ENCODE data around the gene ZP3.
"Not testable (repeated sequence)": the region's sequence is repeated elsewhere in the genome, so short reads cannot be mapped to it uniquely, and the experiment has no call there.

Gene ZP3

DNA sequence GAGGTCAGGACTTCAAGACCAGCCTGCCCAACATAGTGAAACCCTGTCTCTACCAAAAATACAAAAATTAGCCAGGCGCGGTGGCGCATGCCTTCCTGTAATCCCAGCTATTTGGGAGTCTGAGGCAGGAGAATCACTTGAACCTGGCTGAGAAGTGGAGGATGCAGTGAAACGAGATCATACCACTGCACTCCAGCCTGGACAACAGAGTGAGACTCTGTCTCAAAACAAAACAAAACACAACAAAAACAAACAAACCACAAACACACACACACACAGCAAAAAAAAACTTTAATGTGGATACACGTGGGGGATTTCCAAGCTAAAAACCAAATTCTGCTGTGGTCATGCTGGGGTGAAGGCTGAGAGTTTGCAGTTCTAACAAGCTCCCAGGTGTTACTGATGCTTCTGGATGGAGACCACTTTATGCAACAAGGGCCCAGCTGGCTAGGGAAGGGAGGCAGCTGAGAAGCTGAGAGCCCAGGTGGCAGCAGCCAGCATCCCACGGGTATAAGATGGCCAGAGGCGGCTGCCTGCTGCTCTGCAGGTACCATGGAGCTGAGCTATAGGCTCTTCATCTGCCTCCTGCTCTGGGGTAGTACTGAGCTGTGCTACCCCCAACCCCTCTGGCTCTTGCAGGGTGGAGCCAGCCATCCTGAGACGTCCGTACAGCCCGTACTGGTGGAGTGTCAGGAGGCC is at the start of gene ZP3:
Gene ZP3 (plus strand): TSS at position 538 of the 699 bp plus-strand sequence. CDS start 15 bp downstream, at position 553.
- no peak for DNase-seq

- DNase-seq, result no peak
Observed at GRCh38 chr7:76375251-76375650, 49.5 kb upstream of the ZP3 start.

DNA sequence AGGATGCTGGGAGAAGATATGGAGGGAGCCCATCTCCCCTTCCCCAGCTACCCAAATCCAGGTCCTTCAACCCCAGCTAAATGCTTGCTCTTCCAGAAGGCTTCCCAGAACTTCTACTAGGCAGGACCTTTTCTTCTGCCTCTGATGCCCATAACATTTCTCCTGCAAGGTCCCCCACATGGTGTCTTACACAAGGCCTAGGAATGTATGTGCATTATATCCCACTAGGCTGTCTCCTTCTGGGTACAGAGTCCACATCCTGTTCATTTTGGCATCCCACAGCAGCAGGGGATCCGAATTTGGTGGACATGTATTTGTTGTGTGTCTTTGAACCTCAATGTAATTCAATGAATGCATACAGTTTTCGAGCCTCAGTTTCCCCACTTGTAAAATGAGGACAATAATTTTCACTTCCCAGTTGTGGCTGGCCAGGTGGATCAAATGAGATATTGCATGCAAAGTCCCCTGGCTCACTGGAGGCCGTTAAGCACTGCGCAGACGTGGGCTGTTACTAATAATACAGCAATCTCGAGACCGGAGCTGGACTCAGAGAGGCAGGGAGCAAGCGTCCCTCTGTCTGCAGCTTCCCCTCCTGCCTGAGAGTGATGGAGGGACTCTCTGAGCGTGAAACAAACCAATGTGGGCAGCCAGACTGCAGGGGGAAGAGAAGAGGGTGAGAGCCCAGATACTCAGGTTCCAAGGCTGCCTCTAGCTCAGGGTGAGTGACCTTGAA is 47.4 kb upstream of the ZP3 start:
- DNase-seq, result no peak

GRCh38 chr7:76380623-76380966 is 44.2 kb upstream of the ZP3 start:
- DNase-seq, result no peak

GRCh38 chr7:76381814-76382213 is 42.9 kb upstream of the ZP3 start:
- DNase-seq, result no peak

GRCh38 chr7:76383089-76383944 is 41.4 kb upstream of the ZP3 start:
- DNase-seq, result no peak

GRCh38 chr7:76386691-76387260 is 38.0 kb upstream of the ZP3 start:
- no peak for DNase-seq

GRCh38 chr7:76387789-76388188 is 37.0 kb upstream of the ZP3 start:
- not testable (repeated sequence) for DNase-seq

DNA sequence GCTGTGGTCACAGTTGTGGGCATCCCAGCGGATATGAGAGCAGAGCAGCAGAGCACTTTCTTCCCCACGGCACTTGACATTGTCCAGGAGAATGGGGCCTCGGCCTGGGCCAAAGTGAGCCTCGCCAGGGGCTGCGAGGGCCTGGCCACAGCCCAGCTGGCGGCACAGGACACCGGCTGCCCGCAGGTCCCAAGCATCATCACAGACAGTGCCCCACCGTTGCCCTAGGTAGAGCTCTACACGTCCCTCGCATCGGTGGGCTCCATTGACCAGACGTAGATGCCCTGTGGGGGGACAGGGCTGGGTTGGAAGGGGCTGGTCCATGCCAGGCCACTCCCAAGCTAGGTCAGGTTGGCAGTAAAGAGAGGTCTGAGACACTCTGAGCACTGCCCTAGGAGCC is 34.7 kb upstream of the ZP3 start:
- DNase-seq, result no peak

DNA sequence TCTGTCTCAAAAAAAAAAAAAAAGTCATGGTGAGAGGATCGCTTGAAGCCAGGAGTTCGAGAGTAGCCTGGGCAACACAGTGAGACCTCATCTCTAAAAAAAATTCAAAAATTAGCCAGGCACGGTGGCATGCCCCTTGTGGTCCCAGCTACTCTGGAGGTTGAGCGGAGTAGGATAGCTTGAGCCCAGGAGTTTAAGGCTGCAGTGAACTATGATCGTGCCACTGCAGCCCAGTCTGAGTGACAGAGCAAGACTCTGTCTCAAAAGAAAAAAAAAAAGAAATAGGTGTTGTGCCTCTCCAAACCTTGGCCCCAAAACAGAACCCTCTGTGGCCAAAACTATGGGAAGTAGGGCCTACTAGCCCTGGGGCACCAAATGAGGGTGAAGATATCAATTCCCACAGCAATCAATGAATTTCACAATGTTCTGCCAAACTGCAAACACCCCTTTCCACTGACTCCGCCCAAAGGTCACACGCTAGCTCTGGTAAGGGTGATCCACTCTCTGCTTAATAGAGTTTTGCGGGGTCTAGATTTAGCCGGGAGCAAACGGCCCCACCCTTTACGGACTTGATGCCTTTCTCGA is 32.1 kb upstream of the ZP3 start:
- DNase-seq, result no peak

DNA sequence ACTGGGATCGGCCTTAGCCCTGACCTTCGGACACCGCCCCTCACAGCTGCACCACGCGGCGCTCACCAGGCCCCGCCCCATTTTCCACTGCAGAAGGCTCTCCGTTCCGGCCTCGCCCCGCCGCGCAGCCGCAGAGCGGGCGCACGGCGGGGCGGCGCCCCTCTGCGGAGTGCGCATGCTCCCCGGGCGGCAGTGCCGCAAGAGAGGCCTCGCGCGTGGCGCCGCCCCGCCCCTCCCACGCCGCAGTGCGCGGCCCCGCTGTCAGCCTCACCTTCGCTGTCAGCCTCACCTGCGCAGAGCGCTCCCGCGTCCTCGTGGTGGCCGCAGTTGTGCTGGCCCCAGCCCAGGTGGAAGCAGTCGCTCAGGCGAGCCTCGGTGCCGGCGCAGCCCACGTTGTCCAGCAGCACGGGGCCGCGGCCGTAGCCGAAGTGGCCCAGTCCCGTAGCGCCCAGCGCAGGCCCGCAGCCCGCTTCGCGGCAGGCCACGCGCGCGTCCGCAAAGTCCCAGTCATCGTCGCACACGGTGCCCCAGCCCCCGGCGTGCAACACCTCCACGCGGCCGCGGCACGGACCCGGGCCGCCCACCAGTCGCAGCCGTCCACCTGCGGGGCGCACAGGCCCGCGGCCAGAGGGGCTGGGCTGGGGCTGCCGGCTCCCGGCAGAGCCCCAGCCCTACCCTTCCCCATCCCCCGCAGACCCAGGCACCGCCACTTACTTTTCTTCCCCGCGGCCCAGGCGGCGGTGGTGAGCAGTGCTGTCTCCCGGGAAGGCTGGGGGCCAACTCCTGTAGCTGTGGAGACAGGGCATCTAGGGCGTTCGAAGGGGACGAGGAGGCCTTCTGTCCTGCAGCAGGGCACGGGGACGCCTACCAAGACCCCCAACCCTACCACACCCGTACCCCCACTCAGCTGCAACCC is 31.4 kb upstream of the ZP3 start:
- peak; percentile 91 for DNase-seq

DNA sequence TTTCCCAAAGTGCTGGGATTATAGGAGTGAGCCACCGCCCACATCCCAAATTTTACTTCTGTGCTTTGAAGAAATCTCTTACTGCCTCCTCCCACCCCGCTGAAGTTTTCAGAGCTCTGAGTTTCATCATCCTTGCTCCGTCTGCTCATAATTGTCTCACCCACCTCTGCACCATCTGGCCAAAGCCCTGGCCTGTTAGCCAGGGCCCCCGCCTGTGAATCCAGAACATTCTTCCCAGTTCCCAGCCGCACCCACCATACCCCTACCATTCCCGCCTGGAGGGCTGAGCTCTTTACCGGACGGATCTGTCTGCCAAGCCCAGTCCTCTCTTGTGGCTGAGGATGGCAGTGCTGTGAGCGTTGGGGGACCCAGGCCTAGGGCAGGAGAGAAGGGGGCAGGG is 29.8 kb upstream of the ZP3 start:
- DNase-seq, result no peak

DNA sequence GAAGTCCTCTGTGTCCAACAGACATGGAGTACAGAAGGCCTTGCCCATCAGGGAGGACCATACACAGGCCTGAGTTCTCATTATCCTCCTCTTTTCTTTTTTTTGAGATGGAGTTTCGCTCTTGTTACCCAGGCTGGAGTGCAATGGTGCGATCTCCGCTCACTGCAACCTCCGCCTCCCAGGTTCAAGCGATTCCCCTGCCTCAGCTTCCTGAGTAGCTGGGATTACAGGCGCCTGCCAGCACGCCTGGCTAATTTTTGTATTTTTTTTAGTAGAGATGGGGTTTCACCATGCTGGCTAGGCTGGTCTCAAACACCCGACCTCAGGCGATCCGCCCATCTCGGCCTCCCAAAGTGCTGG is 29.2 kb upstream of the ZP3 start:
- not testable (repeated sequence) for DNase-seq

GRCh38 chr7:76395965-76396726 is 28.6 kb upstream of the ZP3 start:
- DNase-seq, result no peak

- DNase-seq, result no peak
Observed at GRCh38 chr7:76396864-76397263, 27.9 kb upstream of the ZP3 start.

GRCh38 chr7:76397409-76398183 is 27.2 kb upstream of the ZP3 start:
- peak; percentile 89 for DNase-seq

- DNase-seq, result no peak
Observed at GRCh38 chr7:76400248-76400647, 24.5 kb upstream of the ZP3 start.

DNA sequence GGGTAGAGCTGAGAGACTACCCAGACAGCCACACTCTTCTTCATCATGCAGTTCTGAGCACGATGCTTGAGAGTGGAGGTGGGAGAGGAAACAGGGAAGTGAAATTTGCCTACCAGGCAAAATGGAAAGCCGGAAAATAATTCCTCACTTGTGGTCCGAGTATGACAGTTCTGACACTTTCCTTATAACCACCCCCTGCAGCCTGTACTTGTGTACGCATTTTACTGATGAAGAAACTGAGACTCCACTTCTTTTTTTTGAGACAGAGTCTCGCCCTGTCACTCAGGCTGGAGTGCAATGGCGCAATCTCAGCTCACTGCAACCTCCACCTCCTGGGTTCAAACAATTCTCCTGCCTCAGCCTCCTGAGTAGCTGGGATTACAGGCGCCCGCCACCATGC is 21.7 kb upstream of the ZP3 start:
- not testable (repeated sequence) for DNase-seq

- DNase-seq, result no peak
Observed at GRCh38 chr7:76403780-76404494, 20.8 kb upstream of the ZP3 start.

GRCh38 chr7:76405738-76406137 is 19.0 kb upstream of the ZP3 start:
- no peak for DNase-seq

All from activated CD4-positive, alpha-beta T cell treated with anti-CD3 and anti-CD28 coated beads for 48 hours (primary cell).